HG02759 (cell line): Measurements from ENCODE around the gene MDM4.

ENCODE experiments used
- ATAC-seq: cut with Tn5 transposase; IDR thresholded peaks from one replicate; pipeline ENCODE4 v1.9.1; 2021; ENCODE audit warnings: mild to moderate bottlenecking, moderate library complexity; ENCODE audit not compliant: unreplicated experiment

MDM4 gene

DNA sequence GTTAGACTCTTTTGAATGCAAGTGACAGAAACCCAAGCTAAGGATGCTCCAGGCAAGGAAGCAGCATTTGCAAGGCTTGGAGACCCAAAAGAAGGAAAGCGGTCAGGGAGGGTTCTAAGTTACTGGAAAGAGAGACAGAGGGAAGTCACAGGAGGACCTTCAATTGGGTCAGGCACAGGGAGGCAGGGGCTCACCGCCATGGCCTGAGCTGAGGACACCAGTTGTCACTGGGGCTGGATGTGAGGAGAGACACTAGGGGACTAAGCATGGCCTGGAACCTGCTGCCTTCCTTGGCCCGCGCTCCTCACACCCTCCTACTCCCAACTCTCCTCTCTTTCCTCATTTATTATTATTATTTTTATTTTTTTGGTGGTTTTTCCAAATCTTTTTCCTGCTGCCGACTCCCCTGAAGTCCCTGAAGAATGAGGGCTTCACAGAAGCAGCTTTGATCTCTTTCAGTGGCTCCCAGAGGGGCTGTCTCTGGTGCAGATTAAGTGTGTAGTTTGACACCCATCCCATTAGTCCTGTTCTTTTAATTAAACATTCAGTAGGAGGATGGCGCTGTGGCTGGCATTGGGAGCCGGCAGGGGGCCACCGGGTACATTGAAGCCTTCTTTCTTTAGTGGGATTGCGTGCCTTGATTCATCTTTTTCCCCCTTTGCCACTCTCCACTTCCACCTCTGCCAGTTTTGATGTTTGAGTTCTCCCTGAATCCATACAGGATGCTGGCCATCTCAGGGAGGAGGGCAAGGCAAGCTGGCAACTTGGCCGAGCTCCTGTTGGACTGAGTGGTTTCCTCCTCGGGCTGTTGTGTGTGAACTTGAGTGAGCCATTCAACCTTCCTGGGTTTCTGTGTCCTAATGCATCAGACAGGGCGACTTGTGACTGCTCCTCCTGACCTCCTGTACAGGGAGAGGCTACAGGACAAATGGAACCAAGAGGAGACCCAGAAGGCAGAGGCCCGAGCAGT is 59.3 kb downstream of the MDM4 start:
- no peak for ATAC-seq

DNA sequence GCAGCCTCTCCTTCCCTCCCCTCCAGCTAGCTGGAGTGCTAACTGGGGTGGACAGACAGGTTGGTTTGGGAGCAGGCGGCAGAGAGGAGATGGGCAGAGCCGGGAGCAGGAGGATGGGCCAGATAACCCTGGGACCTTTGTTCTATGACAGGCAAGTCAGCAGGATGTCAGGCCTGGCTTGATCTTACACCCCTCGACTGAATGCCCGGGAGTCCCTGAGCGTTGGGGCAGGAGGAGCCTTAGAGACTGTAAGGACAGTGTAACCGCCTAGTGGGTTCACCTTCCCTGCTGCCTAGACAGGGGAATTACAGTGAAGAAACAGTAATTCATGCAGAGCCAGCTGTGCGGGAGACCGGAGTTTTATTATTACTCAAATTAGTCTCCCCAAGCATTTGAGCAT is 60.2 kb downstream of the MDM4 start:
- no peak for ATAC-seq

DNA sequence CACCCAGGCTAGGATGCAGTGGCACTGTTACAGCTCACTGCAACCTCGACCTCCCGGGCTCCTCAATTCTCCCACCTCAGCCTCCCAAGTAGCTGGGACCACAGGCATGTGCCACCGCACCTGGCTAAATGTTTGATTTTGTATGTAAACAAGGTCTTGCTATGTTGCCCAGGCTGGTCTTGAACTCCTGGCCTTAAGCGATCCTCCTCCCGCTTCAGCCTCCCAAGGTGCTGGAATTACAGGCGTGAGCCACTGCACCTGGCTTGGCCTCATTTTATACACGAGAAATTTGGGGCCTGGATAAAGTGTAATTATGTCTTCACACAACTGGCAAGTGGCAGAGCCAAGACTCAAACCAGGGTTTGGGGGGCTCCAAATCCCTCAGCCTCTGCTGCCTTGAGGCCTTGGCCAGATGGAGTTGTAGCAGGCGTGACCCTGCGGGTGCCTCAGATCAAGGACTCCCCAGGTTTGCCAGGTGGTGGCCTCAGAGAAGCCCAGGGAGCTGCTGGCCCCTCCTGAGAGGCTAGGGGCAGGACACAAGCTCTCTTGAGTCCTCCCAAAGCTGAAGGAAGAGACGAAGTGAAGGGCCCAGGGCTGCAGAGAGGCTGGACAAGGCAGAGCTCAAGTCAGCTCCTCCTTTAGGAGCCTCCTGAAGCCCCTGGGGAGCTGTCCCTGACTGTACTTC is 61.7 kb downstream of the MDM4 start:
- no peak for ATAC-seq

DNA sequence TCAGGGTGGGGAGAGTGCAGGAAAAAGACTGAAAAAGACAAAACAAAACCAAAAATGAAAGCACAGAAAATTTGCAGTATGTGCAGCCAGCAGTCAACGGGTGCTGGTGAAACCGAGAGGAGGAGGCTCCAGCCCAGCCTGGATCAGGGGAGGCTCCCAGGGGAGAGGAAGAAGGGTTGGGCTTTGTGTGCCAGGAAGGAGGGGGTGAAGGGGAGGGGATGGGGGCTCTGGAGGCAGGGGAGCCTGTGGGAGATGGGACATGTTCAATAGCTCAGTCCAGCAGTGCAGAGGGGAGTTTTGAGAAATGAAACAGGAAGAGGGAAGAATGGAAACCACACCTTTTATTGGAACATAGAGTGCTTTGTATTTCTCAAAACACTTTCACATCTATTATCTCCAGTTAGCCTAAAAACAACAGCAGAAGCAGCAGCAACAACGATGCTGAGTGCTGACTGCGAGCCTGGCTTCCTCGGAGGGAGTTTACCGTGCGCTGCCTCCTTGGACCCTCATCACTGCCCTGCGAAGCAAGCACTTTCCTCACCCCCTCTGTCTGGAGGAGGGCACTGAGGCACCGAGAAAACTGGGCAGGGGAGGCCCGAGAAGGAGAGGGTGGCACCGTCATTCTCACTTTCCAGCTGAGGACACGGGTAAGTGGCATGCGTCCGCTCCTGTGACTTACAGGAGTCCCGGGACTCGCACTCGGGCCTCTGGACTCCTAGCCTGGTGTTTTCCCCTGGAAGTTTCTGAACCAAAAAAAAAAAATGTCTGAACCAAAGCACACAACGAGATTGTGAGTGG is 62.9 kb downstream of the MDM4 start:
- ATAC-seq, result peak; percentile 78

DNA sequence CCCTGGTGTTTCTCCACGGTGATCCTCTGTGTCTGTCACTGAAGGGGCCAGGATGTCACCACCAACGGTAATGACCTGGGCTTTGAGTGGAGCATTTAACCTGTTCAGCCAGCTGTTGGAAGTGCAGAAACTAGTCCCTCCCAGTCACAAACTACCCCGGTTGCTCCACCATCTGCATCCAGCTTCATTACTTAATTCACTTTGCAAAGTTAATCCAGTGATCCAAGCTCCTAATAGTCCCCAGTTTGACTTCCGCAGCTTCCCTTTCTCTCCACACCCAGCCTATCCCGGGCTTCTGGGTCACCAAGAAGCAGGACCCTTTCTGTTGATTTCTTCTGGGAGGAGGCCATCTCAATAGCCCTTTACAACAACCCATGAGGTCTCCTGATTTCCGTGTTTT is 63.5 kb downstream of the MDM4 start:
- no peak for ATAC-seq

DNA sequence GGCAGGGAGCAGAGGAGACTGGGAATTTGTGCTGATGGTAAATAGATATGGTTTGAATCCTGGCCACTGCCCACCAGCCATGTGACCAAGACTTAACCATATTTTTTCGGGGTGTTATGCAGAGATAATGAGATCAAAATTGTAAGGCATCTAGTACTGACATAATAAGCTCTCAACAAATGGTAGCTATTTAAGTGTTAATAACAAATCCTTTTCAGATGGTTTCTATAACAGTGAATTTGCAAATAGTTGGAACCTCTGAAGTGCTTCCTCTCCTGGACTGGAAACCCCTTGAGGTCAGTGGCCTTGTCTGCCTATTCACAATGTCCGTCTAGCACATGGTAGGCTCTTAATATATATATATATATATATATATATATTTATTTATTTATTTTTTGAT is 64.7 kb downstream of the MDM4 start:
- ATAC-seq, result no peak

DNA sequence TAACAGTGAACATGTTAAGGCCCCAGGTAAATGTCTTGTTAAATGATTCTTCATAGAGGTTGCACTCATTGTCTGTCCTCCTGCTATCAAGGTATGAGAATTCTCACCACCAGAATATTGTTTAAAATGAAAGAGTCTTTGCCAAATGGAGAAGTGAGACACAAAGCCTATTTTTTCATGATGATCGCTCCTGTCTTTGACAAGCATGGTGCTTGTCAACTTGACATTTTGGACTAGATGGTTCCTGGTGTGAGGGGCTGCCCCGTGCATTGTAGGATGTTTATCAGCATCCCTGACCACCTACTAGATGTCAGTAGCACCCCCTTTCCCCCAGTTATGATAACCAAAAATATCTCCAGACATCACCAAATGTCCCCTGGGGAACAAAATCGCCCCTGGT is 65.6 kb downstream of the MDM4 start:
- no peak for ATAC-seq

DNA sequence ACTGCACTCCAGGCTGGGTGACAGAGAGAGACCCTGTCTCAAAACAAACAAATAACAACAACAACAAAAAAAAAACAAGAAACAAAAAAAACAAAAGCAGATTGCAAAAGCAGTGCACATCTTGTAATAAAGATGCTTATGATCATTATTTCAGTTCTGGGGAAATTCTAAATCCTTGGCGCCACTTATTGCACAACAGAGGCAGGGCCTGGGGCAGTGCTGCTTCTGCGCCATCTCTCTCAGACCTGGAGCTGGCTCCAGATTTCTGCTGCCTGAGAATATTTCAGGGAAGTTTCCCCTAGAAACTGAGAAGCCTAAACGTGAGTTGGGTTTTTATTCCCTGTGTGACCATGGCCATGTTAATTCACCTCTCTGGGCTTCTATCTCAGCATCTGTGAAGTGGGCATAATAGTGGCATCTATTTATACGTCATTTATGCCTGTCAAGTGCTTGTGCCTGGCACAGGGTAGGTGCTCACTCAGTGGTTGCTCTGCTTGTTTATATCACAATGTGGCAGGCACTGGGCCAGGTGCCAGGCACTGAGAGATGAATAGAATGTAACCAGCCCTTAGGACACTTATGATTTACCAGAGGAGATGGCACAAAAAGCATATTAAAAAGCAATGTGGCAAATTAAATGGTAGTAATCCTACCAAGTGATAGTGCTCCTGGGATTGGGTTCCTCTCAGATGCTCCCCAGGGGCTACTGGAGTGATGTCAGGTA is 67.9 kb downstream of the MDM4 start:
- ATAC-seq, result no peak

DNA sequence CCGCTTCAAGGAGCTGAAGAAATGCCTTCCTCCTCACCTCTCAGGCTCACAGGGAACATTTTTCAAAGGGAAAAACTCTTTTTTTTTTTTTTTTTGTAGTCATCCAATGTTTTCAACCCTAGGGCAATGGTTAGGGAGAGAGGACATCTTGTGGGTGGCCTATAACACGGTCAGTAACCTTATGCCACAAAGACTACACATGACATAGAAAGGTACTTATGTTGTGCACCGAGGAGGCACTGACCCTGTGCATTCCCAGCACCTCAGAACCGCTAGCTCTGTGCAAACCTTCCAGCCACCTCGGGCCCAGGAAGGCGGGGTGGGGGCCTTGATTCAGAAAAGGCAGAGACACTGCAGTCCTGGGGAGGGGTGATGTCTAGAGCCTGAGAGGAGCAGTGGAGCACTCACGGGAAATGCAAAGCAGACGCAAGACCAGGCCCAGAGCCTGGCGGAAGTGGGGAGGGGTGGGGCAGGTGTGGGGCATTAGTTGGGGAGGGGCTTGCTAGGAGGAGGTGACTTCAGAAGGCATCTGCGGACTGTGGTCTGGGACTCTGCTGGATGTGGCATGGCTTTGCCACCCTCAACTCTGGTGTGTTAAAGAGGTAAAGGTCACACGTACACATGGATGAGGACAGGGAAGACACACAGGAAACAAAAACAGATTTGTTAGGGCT is 68.6 kb downstream of the MDM4 start:
- ATAC-seq, result no peak

DNA sequence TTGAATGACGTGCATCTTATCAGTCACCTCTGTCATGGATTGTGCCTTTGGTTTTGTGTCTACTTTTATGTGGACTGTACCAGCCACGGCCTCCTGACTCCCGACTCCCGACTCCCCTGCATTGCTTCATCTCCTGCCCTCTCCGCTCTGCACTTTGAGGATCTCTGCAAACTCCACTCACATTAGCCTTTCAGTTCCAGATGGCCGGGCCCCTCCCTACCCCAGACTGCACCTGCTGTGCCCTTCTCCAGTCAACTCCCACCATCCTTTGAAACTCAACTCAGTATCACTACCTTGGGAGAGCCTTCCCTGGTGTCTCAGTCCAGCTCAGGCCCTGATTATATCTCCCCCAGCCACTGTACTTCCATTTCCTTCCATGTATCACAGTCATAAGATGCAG is 71.4 kb downstream of the MDM4 start:
- no peak for ATAC-seq

DNA sequence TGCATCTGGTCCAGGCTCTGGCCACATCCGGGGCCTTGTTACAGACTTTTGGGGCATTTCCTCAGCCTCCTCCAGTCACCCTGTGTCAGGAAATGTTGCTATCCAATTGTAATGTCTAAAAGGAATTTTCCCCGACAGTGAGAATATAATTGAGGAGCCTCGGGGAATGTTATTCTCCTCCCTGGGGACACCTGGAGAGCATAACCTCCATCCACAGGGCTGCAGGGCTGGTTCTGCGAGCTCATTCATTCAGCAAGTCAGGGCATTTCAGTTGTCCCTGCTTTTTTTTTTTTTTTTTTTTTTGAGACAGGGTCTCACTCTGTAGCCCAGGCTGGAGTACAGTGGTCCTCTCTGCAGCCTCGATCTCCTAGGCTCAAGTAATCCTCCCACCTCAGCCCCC is 72.6 kb downstream of the MDM4 start:
- no peak for ATAC-seq

DNA sequence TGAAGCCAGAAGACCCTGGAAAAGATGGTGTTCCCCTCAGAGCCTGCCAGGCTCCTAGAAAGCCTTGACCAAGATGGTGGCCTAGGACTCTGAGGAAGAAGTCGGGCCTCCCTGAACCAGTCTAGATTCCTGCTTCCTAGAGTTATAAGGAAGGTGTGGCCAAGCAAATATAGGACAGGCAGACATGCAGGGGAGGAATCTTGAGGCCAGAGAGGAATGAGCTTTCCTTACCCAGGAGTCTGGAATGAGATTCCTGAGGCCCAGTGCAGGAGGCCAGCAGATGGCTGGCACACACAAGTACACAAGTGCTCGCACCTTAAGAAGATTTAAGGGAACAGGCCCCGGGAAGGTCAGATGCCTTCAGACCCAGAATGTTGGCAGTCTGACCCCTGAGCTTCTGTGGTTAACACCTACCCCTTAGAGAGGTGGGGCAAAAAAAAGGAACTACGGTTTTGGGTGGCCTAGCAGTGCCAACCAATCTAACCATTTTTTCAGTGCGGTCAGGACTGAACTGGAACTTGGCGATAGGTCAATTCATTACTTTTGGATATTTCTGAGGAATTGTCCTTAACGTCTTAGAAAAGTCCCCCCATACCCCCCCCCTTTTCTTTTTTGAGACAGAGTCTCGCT is 73.3 kb downstream of the MDM4 start:
- ATAC-seq, result no peak

DNA sequence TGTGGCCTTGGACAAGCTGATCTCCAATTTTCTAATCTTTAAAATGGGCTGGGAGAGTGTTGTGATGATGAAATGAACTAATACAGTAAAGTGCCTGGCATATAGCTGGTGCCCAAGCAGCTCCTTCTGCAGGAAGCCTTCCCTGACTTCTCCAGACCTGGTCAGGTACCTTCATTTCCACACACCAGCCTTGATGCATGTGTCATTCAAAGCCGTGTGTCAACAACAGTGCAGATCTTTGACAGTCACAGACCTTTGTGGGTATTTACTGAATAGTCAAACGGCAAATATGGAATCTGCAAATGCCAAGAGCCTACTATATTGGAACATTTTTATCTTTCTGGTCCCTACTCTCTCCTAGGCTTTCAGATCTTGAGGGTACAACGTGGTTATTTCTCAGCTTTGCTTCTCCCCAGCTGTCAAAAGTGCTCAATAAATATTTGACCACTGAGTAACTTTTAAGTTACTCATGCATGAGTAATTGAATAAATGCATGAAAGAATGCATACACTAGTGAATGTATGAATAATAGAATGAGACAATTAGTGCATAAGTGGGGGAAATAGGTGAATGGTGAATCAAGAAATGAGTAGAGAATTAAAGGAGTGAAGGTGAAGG is 75.4 kb downstream of the MDM4 start:
- ATAC-seq, result no peak

DNA sequence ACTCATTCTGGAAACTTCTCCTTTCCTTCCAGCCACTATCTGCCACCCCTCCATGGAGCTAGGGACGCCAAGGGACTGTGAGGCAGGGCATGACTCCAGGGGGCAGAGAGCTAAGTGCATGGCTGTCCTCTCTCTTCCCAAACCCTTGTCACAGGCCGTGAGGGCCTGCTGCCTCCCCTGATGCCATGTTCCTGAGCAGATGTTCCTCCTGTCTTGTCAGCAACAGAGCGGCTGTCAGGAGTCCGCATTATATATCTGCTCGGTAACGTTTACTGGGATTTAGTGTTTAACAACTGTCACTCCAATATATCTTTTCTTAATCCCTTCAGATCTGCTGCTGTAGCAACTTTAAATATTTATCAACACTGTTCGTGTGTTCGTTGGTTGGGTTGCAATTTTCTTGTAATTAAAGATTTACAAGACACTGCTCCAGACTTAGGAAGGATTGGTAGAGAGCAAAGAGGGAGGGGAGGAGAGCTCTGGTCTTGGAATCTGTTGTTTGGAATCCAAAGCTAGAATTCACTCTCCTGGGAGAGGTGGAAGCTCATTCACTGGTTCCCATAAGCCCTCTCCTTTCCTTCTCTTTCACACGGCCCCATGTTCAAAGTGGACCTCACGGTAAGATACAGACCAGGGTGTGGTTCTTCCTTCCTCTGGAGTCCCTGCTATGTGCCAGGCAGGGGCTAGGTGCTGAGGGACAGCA is 76.2 kb downstream of the MDM4 start:
- no peak for ATAC-seq

DNA sequence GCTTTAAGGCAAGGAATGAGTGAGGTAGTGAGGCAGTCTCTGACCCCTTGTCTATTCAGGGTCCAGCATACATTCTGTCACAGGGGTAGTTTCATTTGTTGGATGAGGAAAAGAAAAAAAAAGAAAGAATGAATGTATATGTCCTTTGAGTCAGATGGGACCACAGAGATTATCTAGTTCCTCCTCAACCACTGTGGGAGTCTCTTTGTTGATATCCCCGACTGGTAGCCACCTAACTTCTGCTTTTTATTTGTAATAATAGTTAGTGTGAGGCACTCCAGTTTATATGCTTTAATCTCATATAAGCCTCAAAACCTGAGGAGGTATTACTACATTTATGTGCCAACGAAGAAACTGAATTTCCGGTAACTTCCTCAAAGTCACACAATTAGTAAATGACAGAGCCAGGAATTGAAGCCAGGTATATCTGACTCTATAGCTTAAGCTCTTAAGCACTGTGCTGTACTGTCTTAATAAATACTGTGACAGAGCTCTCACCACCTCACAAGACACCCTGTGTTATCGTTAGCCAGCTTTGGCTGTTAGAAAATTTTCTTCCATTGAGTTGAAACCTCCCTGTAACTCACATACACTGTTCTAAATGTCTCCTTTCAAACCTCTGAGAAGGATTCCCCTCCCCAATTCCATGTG is 82.2 kb downstream of the MDM4 start:
- ATAC-seq, result no peak

DNA sequence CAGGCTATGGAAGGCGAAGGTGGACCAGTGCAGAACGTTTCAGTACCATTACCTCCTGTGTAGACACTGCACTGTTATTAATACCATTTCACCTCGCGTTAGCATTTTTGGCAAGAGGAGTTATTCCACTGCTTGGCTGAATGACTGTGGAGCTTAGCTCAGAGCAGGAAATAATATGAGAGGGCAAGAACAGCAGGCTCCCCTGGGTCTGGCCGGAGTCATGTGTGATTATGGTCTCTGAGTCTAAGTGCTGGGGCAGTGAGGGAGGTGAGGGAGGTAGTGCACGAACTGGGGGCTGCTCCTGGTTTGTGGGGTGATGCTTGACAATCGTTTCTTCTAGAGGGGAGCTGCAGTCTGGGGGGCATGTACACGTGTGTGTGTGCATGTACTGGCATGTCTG is 82.9 kb downstream of the MDM4 start:
- no peak for ATAC-seq

DNA sequence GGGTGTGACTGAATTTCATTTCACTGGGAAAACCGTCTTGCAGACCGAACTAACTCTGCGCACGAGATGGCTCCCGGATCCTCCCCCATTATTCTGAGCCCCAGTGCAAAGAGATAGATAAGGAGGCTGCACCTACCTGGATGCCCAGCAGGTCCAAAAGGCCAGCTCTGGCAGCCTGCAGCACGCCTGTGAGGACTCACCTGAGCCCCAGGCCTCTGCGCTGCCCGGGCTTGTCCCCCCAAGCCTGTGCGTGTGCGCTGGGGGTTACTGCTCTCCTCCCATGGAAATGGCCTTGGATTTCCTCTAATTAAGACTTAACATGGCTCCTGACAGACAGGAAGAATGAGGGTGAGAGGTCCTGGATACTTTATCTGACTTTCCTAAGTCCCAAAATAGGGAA is 83.4 kb downstream of the MDM4 start:
- no peak for ATAC-seq

DNA sequence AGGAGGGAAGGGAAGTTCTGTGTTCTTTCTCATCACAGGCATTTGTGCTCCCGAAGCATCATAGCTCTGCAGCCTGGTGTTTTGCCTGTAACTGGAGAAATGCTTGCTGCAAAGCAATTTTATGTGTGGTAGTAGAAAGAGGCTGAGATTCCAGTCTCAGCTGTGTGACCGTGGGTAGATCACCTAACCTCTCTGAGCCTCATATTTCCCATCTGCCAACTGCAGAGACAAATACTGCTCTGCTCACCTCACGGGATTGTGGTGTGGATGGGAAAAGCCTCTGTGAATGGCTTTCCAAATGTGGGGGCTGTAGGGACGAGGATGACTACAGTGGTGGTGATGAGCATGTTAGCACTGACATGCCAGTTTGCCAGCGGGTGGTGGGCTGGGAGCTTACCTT is 84.0 kb downstream of the MDM4 start:
- ATAC-seq, result no peak
